ENCODE results near the gene ACHE. TPM values are rescaled to one million over a fixed set of nuclear protein-coding genes. Genes with fewer than 3 reads are reported as not detected.

ACHE gene
- total RNA-seq, 3 donors from 2014 or later: 0.64 to 4.3 (median 3.2) TPM

DNA sequence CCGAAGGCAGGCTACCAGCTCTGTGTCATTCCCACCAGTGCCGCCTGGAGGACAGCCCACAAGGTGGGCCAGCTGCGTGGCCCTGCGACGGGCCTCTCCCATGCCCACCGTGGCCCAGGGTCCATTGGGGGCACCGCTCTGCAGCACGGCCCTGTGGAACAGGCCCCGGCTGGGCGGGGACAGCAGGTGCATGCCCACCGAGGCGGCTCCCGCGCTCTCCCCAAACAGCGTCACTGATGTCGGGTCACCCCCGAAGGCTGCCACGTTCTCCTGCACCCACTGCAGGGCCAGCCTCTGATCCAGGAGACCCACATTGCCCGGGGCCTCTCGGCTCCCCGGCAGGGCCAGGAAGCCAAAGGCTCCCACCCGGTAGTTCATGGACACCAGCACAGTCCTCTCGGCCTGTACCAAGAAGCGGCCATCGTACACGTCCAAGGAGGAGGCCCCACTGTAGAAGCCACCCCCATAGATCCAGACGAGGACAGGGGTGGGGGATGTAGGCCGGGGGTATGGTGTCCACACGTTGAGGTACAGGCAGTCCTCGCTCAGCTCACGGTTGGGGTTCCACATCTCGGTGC is 2.3 kb downstream of the ACHE start:
- Histone ChIP-seq H3K27me3 (peaks cover 4 to 28% of the 10 kb centered on the region in 2 donors), H3K4me1 (peaks cover 0 to 10% of the 10 kb centered on the region in 2 donors), H3K36me3 (no peaks in the 10 kb centered on the region), H3K27ac (no peak overlapping the region), H3K9me3 (no peaks in the 10 kb centered on the region), H3K4me3 (no peak overlapping the region)
- intact Hi-C loops (cut with DNase I; ENCODE audit: low total_unique reads): no loop called here
- TF ChIP-seq POLR2A (IDR thresholded peaks at IDR 0.05) (no peak), POLR2AphosphoS5 (IDR thresholded peaks at IDR 0.05) (no peak)
- TF ChIP-seq, protein P1, sequence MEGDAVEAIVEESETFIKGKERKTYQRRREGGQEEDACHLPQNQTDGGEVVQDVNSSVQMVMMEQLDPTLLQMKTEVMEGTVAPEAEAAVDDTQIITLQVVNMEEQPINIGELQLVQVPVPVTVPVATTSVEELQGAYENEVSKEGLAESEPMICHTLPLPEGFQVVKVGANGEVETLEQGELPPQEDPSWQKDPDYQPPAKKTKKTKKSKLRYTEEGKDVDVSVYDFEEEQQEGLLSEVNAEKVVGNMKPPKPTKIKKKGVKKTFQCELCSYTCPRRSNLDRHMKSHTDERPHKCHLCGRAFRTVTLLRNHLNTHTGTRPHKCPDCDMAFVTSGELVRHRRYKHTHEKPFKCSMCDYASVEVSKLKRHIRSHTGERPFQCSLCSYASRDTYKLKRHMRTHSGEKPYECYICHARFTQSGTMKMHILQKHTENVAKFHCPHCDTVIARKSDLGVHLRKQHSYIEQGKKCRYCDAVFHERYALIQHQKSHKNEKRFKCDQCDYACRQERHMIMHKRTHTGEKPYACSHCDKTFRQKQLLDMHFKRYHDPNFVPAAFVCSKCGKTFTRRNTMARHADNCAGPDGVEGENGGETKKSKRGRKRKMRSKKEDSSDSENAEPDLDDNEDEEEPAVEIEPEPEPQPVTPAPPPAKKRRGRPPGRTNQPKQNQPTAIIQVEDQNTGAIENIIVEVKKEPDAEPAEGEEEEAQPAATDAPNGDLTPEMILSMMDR (IDR thresholded peaks at IDR 0.05): no peak
- DNase-seq (ENCODE audit: low spot score in 2 of 2): no peak

DNA sequence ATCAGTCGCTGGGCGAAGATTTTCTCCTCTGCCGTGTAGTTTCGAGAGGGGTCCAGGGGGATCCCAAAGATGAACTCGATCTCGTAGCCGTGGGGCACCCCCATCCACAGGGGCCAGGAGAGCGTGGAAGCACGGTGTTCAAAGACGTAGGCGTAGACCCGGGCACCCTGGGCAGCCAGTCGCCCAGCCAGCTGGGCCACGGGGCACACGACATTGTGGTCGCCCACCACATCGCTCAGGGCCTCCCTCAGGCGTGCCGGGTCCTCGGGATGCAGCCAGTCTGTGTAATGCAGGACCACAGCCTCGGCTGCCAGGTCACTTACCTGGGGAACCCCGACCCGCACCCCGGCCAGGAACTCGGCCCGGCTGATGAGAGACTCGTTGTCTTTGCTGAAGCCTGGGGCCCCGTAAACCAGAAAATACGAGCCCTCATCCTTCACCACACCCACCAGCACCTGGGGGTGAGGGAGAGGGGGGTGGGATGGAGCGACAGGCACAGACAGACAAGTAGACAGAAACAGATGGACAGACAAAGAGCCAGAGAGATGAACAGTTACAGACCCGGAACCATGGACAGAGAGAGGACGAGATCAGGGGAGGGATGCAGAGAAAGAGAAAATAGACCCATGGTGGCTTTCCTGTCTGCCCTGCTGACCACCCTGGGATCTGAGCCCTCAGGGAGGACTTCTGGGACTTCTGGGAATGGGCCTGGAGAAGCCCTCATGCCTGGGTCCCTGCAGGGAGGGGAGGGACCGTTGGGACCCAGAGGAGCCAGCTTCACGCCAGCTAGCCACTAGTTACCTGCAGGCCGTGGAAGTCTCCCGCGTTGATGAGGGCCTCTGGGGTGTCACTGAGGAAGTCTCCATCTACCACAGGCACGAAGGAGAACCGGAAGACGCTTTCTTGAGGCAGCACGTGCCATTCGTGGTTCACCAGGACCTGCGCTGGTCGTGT is 3.0 kb downstream of the ACHE start:
- peaks cover 4 to 23% of the 10 kb centered on the region in 2 donors for H3K27me3 ChIP-seq
- peaks cover 0 to 10% of the 10 kb centered on the region in 2 donors for H3K4me1 ChIP-seq
- no peaks in the 10 kb centered on the region for H3K36me3 ChIP-seq
- no peak for TF ChIP-seq POLR2AphosphoS5 (IDR thresholded peaks at IDR 0.05)
- TF ChIP-seq, protein P1 (IDR thresholded peaks at IDR 0.05): no peak
- no peak for TF ChIP-seq POLR2A (IDR thresholded peaks at IDR 0.05)
- H3K27ac ChIP-seq: no peak overlapping the region
- no peak for DNase-seq (ENCODE audit: low spot score in 2 of 2)
- intact Hi-C loops (cut with DNase I; ENCODE audit: low total_unique reads): no loop called here
- no peaks in the 10 kb centered on the region for H3K9me3 ChIP-seq
- H3K4me3 ChIP-seq: no peak overlapping the region

DNA sequence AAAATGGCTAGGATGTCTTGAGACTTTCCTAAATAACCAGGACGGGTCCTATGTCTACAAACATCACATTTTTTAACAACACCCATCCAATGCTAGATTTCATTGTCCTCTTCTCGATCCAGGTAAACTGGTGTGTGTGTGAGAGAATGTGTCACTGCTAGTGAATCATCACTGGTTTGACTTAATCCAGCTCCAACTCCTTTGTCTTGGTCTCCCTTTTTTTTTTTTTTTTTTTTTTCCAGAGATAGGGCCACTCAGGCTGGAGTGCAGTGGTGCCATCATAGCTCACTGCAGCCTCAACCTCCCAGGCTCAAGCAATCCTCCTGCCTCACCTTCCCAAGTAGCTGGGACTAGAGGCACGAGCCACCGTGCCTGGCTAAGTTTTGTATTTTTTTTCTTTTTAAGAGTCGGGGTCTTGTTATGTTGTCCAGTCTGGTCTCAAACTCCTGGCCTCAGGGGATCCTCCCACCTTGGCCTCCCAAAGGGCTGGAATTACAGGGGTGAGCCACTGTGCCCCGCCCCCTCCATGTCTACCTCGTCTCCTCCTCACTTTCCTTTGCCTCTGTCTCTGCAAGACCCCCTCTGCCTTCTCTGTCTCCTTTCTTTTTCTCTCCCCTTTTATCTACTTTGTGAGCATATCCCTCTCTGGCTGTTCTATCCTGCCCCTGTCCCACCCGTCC is 4.0 kb downstream of the ACHE start:
- DNase-seq (ENCODE audit: low spot score in 2 of 2): no peak
- H3K4me3 ChIP-seq: no peak overlapping the region
- H3K4me1 ChIP-seq: peaks cover 0 to 10% of the 10 kb centered on the region in 2 donors
- H3K36me3 ChIP-seq: peaks cover 4% of the 10 kb centered on the region
- peaks cover 4 to 16% of the 10 kb centered on the region in 2 donors for H3K27me3 ChIP-seq
- TF ChIP-seq POLR2A (IDR thresholded peaks at IDR 0.05) (no peak), POLR2AphosphoS5 (IDR thresholded peaks at IDR 0.05) (no peak)
- TF ChIP-seq, protein P1 (IDR thresholded peaks at IDR 0.05): no peak
- intact Hi-C loops (cut with DNase I; ENCODE audit: low total_unique reads): no loop called here
- peak overlapping the region; percentile 80 to 95 for H3K27ac ChIP-seq
- H3K9me3 ChIP-seq: no peaks in the 10 kb centered on the region

DNA sequence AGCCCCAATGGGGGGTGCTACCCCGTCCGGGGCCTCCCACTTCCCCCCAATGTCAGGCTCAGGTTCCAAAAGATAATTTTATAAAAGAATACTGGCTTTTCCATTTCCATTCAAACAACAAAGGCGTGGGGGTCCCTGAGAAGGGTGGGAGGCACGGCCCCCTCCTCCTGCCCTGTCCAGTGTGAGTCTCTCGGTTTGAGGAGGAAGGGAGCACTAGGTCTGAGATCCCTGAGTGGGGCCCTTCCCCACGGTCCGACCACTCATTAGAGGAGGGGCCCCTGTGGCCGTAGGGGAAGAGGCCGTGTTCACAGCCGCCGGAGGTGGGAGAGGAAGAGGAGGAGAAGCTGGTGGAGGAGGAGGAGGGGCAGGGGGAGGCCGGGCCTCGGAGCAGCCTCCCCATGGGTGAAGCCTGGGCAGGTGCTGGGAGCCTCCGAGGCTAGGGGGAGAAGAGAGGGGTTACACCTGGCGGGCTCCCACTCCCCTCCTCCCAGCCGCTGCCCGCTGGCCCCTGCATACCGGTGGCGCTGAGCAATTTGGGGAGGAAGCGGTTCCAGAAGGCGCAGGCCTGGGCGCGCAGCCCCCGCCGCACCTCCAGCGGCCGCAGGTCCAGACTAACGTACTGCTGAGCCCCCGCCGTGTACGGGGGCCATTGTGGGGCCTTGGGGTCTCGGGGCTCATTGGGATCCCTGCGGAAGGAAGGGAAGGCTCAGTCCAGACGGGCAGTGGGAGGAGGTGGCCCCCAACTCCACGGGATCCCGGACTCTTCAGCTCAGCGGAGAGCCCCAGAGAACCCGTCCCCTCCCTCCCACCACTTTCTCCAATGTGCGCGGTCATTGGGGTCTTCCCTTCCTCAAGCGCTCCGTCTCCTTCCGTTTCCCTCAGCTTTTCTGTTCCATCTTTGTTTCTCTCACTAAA is 4.8 kb downstream of the ACHE start:
- DNase-seq (ENCODE audit: low spot score in 2 of 2): no peak
- Histone ChIP-seq H3K4me3 (peak overlapping the region; percentile 53 to 89 (median 72)), H3K9me3 (no peaks in the 10 kb centered on the region), H3K27ac (peak overlapping the region; percentile 80 to 95), H3K36me3 (peaks cover 12% of the 10 kb centered on the region), H3K27me3 (peaks cover 4 to 8% of the 10 kb centered on the region in 2 donors), H3K4me1 (peaks cover 0 to 10% of the 10 kb centered on the region in 2 donors)
- TF ChIP-seq POLR2AphosphoS5 (IDR thresholded peaks at IDR 0.05): no peak
- TF ChIP-seq, protein P1 (IDR thresholded peaks at IDR 0.05): no peak
- no peak for TF ChIP-seq POLR2A (IDR thresholded peaks at IDR 0.05)
- intact Hi-C loops (cut with DNase I; ENCODE audit: low total_unique reads): no loop called here

Data from breast epithelium (tissue), 4 donors.